DMS 273 (cell line): ENCODE measurements around the gene GLYR1.
A peak's percentile ranks its signal among the peaks of the same experiment; 100 is the strongest.

ENCODE experiments used
- DNase-seq: peaks from one replicate; lab custom pipeline; 2025; ENCODE audit not compliant: unreplicated experiment; lab: John Stamatoyannopoulos, UW

The GLYR1 gene

DNA sequence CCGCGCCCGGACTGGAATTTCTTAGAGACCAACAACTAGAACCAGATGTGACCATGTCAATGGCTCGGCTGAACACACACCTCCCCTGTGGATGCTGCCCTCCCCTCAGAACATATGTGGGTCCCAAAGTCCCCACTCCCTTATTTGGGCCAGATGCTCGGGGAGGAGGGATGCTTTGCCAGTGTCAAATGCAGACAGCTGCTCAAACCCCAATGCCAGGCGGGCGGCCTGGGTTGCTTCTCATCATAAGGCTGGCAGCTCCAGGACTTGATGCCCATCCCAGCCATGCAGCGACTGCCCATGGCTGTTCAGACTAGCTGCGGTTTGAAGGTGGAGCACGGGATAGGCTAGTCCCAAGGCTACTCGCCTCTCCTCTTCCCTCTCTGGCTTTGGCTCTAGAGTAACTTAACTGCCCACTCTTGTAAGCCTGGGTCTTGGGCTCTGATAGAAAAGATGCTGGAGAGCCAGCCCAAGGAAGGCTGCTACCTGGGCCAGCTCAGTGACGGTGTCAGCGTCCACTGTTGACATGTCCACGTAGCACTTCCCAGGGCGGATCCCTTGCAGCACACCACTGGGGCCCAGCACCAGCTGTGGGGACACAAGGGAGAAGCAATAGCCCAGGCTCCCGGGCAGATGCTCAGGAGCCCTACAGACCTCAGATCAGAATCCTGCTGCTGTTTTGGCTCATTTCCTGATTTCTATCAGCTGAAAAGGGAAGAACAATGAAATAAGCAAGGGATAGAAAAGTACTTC is 33.7 kb downstream of the GLYR1 start:
- no peak for DNase-seq

GRCh38 chr16:4811773-4812172 is 35.3 kb downstream of the GLYR1 start:
- no peak for DNase-seq

DNA sequence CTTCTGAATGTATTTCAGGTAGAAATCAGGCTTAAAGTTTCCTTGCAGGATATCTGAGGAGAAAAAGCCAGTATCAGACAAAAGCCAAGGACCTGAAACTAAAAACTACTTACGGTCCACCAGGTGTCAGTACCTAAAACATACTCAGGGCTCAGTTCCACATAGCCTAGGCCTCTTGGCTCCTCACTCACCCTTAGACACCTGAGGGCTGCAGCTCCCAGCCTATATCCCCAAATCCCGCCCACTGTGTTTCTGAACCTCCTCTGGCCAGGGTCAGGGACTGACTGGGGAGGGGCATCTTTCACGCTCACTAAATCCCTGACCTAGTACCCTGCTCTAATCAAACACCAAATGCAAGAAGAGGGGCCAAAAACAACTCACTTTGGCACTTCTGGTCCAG is 35.8 kb downstream of the GLYR1 start:
- DNase-seq, result no peak

DNA sequence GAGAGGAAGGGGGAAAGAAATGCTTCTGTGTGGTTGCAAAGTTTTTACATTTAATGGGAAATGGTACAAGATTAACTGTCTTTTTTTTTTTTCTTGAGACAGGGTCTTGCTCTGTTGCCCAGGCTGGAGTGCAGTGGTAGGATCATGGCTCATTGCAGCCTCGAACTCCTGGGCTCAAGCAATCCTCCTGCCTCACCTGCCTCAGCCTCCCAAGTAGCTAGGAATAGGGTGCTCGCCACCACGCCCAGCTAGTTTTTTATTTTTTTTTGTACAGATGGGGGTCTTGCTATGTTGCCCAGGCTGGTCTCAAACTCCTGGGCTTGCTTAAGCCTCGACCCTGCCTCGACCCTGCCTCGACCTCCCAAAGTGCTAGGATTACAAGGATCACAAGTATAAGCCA is 40.8 kb downstream of the GLYR1 start:
- DNase-seq, result no peak

- no peak for DNase-seq
These were observed 41.9 kb downstream of the GLYR1 start for GRCh38 chr16:4805231-4805630.

DNA sequence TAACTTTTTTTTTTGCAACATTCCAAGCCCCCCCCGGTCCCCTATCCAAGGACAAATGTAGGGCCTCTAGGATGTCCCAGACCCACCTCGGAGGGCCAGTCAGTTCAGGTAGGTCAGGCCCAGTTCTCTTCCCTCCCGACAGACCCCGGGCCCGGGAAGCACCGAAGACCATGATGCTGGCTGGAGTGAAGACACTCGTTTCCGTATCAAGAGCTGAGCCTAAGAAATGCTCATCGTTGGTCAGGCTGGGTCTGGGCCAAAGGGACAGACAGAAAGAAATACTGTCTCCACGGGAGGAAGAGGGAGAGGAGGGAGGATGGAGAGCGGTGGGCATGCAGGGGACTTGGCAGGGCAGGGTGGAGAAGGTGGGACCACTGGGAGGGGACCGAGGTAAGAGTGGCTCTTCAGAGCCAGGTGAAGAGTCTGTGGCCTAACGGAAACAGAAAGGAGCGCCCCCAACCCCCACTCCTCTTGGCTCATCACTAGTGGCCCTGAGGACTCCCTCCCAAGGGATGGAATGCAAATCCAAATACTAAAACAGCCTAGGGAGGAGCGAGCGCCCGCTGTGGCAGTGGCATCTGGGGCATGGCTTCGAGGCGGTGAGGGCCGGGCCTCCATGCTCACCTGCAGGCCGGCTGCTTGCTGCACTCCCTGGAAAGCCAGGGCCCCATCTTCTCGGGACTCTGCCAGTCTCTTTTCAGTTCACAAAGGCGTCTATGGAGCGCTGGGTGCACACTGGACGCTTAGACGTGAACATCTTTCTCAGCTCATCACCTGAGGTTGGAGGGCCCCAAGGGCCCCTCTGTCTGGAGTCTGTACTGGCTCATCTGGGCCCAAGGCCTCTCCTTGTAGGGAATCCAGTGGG is 43.0 kb downstream of the GLYR1 start:
- peak; percentile 36 for DNase-seq

DNA sequence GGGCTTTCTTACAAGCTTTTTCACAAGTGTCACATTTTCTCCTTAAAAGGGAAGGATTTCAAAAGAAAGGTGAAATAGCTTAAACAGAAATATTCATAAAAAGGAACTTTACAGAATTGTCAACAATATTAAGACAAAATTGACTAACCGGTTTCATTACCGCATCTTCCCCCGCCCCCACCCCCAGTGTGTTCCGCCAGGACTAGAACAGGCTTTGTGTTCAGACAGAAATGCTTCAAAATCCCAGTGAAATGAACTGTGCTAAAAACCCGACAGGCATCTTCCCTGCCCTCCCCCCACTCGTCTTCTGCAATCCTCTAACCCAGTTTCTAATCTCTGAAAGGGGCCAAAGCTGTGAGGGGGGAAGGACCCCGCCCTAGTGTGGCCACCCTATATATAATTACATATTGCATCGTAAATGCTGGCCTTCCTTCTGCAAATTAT is 43.7 kb downstream of the GLYR1 start:
- no peak for DNase-seq

- DNase-seq, result peak; percentile 98
These were observed 44.3 kb downstream of the GLYR1 start for GRCh38 chr16:4802659-4803287.

DNA sequence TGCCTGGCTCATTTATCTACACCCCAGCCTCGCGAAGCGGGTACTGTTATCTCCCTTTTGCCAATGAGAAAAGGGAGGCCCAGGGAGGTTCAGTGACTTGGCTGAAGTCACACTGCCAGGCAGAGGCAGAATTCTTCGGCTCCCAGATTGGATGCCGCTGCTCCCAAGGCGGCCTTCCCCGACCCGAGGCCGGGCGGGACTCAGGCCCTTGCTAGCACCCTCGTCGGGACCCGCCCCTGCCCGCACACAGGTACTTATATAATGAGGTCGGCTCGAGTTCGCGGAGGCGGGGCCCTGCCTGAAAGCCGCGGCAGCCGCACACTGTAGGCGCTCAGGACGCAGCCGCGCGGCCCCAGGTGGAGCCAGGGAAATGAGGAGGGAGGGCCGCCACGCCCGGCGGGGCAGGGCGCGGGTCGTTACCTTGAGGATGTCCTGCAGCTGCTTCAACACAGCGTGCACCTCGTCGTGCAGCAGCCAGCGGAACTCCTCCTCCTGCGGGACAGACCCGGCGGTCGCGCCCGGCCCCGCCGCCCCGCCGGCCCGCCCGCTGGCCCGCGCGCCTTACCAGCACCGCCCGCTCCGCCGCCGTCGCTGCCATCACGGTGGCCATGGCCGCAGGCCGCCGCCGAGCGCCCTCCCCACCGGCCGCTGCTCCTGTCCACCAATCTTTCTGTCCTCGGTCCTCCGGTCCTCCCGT is 45.0 kb downstream of the GLYR1 start, which contains the start of gene ROGDI:
Gene ROGDI (minus strand): TSS at position 672 of the 697 bp plus-strand sequence. CDS start 62 bp downstream, at position 610.
- DNase-seq, result peak; percentile 92

- peak; percentile 47 for DNase-seq
These were observed 45.8 kb downstream of the GLYR1 start for GRCh38 chr16:4801051-4801961.

DNA sequence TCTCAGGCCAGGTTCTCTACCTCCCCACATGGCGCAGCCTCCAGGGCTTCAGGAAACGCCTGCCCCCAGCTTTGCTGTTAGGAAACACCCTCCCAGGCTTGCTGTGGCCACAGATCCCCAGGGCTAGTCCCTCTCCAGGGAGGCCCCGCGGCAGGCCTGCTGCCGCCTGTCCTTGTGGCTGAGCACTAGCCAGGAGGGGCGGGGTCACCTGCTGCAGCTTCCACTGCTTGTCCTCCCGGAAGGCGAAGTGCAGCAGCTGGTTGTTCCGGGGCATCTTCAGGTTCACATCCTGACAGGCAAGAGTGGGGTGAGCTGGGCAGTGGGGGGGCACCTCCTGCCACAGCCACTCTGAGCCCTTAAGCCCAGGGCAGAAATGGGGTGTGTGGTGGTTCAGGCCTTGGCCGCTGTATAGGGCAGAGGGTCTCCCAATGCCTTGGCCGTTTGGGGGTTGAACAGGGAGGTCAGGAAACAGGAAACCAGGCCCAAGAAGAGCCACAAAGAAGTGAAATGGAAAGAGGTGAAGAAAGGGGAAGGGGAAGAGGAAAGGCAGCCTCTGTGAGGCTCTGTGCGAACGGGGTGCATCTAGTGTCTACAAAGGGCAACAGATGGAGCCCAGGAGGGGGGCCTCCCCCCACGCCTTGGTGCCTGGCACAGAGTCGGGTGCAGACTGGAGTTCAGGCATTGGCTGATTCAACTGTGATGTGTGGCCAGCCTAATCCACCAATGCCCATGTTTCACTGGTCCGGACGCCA is 46.6 kb downstream of the GLYR1 start:
- DNase-seq, result peak; percentile 91

DNA sequence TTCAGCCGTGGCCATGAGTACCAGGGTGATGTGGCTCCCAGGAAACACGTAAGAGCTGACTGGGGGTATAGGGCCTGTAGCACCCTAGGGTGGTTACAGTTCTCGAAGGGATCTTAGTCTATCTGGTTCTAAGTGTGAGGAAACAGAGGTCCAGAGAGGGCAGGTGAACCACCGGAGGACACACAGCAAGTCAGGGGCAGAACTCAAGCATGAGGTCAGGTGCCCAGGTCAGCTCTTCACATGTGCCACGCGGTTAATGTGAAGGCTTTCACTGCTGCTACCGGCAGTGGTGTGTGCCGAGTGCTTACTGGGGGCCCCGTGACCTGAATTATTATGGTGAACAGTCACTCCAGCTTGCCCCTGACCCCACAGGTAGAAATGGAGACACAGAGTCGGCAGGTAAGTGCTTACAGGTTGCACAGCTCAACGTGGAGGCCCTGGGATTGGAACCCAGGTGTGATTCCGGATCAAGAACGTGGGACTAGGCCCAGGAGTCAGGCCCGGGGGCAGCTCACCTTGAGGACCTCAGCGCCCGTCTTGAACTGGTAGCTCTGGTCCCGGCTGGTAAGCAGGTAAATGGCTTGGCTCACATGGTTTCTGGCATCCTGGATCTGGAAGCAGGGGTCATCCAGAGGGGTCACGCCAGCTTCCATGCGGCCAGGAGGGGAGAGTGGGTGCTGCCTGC is 47.8 kb downstream of the GLYR1 start:
- no peak for DNase-seq

- no peak for DNase-seq
These were observed 48.6 kb downstream of the GLYR1 start for GRCh38 chr16:4798456-4798855.

- DNase-seq, result no peak
These were observed 49.3 kb downstream of the GLYR1 start for GRCh38 chr16:4797805-4798252.

DNA sequence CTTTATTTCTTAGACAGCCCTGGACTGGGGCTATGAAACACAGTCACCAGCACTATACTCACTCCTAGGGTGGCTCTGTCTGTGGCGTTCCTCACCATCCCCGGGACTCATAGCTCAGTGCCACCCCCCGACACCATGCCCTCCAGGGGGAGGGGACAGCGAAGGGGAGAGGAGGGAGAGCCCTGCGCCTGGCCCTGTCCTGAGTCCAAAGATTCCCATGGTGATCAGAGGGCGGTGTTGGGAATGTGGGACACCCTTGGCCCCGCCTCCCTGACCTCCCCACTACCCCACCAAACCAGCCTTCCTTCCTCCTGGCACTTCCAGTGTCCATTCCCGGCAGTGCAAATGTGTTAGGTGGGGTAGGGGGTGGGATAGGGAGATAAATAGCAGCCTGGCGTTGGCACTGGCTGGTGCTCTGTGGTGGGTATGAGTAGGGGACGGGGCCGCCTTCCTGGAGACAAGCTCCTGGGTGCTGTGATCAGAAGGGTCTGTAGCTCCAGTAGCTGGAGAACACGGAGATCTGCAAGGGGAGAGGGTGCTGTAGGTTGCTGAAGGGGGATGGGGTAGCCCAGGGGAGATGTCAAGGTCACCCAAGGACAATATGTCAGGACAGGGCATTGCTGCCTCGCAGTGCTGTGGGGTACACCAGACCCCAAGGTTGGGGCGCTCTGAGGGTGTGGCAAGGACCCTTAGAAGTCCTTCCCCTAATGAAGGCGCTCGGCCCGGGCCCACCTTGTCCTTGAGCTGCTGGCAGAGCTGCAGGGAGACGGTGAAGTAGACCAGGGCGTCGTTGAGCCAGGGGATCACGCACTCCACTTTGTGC is 49.9 kb downstream of the GLYR1 start:
- DNase-seq, result no peak

GRCh38 chr16:4795828-4796572 is 51.1 kb downstream of the GLYR1 start:
- no peak for DNase-seq
